Measurements from ENCODE around the gene TUG1. TPM values are rescaled to one million over a fixed set of nuclear protein-coding genes. Genes with fewer than 3 reads are reported as not detected.

Gene TUG1
- 27.3 and 28.3 TPM in 2 replicates for total RNA-seq

GRCh38 chr22:30968924-30969531 is at the start of gene TUG1:
TUG1 (plus strand) TSS chr22:30969265.

GRCh38 chr22:30968015-30968923 is 796 bp upstream of the TUG1 start, which contains the start of gene MORC2:
MORC2 (minus strand) TSS chr22:30968774; CDS start chr22:30967889, 885 bp downstream.

Other genes starting within 250 kb of the TUG1 start
- gene MORC2, start 491 bp upstream of the TUG1 start, total RNA-seq, result 11.6 and 11.7 TPM in 2 replicates
- gene SMTN, start 112.1 kb downstream of the TUG1 start, total RNA-seq, result 80.2 and 108 TPM in 2 replicates
- 171 and 196 TPM in 2 replicates for gene SELENOM, start 138.3 kb downstream of the TUG1 start, total RNA-seq
- gene INPP5J, start 153.7 kb downstream of the TUG1 start, total RNA-seq, result 0.09 and 0.14 TPM in 2 replicates
- gene PLA2G3, start 171.2 kb downstream of the TUG1 start, total RNA-seq, result 0.57 TPM in 1 of 2 replicates, not detected in the other
- gene RNF185, start 190.9 kb downstream of the TUG1 start, total RNA-seq, result 26.3 and 31.9 TPM in 2 replicates
- 17.2 and 36.0 TPM in 2 replicates for gene LIMK2, start 243.0 kb downstream of the TUG1 start, total RNA-seq

Data from smooth muscle cell of bladder (primary cell).